BLaER1 (cell line): Measurements from ENCODE around the gene MSI2.

ENCODE experiments used
- H3K27ac ChIP-seq: shearing (Covaris generic); formaldehyde crosslinking; 2 replicates; pipeline ENCODE4 v1.8.1; 2022
- H3K27me3 ChIP-seq: shearing (Covaris generic); formaldehyde crosslinking; 2 replicates; pipeline ENCODE4 v1.8.1; 2022
- H3K36me3 ChIP-seq: shearing (Covaris generic); formaldehyde crosslinking; 2 replicates; pipeline ENCODE4 v1.8.1; 2022
- H3K4me1 ChIP-seq: shearing (Covaris generic); formaldehyde crosslinking; 2 replicates; pipeline ENCODE4 v1.8.1; 2022
- H3K4me2 ChIP-seq: shearing (Covaris generic); formaldehyde crosslinking; 2 replicates; pipeline ENCODE4 v1.8.1; 2022
- H3K4me3 ChIP-seq: shearing (Covaris generic); formaldehyde crosslinking; 2 replicates; pipeline ENCODE4 v1.8.1; 2022
- H3K9ac ChIP-seq: shearing (Covaris generic); formaldehyde crosslinking; 2 replicates; pipeline ENCODE4 v1.8.1; 2022
- H3K9me3 ChIP-seq: shearing (Covaris generic); formaldehyde crosslinking; 2 replicates; pipeline ENCODE4 v1.8.1; 2022
- H4K20me1 ChIP-seq: shearing (Covaris generic); formaldehyde crosslinking; 2 replicates; pipeline ENCODE4 v1.8.1; 2022
- Cebpa-rat ChIP-seq: shearing (Covaris generic); IDR thresholded peaks from 2 replicates; pipeline ENCODE4 v1.8.1; 2022

The MSI2 gene

GRCh38 chr17:57332501-57332900, 76.2 kb downstream of the MSI2 start:
- Histone ChIP-seq H4K20me1 (peaks cover 100% of the 10 kb centered on the region), H3K9me3 (no peaks in the 10 kb centered on the region), H3K4me3 (no peak overlapping the region), H3K9ac (no peak overlapping the region), H3K4me1 (peaks cover 25% of the 10 kb centered on the region), H3K27me3 (no peaks in the 10 kb centered on the region), H3K4me2 (no peak overlapping the region), H3K36me3 (peaks cover 98% of the 10 kb centered on the region), H3K27ac (no peak overlapping the region)
- no peak for TF ChIP-seq Cebpa-rat

- peaks cover 100% of the 10 kb centered on the region for H4K20me1 ChIP-seq
- no peaks in the 10 kb centered on the region for H3K27me3 ChIP-seq
- no peak overlapping the region for H3K27ac ChIP-seq
- peaks cover 94% of the 10 kb centered on the region for H3K36me3 ChIP-seq
- peaks cover 52% of the 10 kb centered on the region for H3K4me1 ChIP-seq
- no peak for TF ChIP-seq Cebpa-rat
- H3K9me3 ChIP-seq: no peaks in the 10 kb centered on the region
- H3K4me3 ChIP-seq: no peak overlapping the region
- H3K4me2 ChIP-seq: no peak overlapping the region; the same call in 1 of the 2 replicates
- no peak overlapping the region for H3K9ac ChIP-seq
Observed at GRCh38 chr17:57335195-57335792, 79.0 kb downstream of the MSI2 start.

GRCh38 chr17:57337390-57337789, 81.1 kb downstream of the MSI2 start:
- Histone ChIP-seq H3K9ac (no peak overlapping the region), H3K36me3 (peaks cover 94% of the 10 kb centered on the region), H3K4me2 (peak overlapping the region; percentile 48), H3K27ac (no peak overlapping the region), H3K27me3 (no peaks in the 10 kb centered on the region), H3K4me3 (no peak overlapping the region), H4K20me1 (peaks cover 100% of the 10 kb centered on the region), H3K9me3 (no peaks in the 10 kb centered on the region), H3K4me1 (peaks cover 65% of the 10 kb centered on the region)
- TF ChIP-seq Cebpa-rat: no peak

- Histone ChIP-seq H3K4me2 (peak overlapping the region; percentile 48), H3K36me3 (peaks cover 92% of the 10 kb centered on the region), H4K20me1 (peaks cover 100% of the 10 kb centered on the region), H3K9ac (no peak overlapping the region; the same call in 1 of the 2 replicates), H3K27ac (no peak overlapping the region), H3K4me1 (peaks cover 65% of the 10 kb centered on the region), H3K9me3 (no peaks in the 10 kb centered on the region), H3K27me3 (no peaks in the 10 kb centered on the region), H3K4me3 (no peak overlapping the region)
- no peak for TF ChIP-seq Cebpa-rat
Observed at GRCh38 chr17:57338257-57338914, 82.1 kb downstream of the MSI2 start.

- no peak overlapping the region for H3K4me3 ChIP-seq
- H4K20me1 ChIP-seq: peaks cover 100% of the 10 kb centered on the region
- no peak overlapping the region for H3K27ac ChIP-seq
- H3K9me3 ChIP-seq: no peaks in the 10 kb centered on the region
- peaks cover 93% of the 10 kb centered on the region for H3K36me3 ChIP-seq
- no peak for TF ChIP-seq Cebpa-rat
- H3K4me2 ChIP-seq: no peak overlapping the region
- H3K4me1 ChIP-seq: peaks cover 61% of the 10 kb centered on the region
- H3K9ac ChIP-seq: no peak overlapping the region
- no peaks in the 10 kb centered on the region for H3K27me3 ChIP-seq
Observed at GRCh38 chr17:57340160-57340981, 84.0 kb downstream of the MSI2 start.

- Histone ChIP-seq H3K9ac (no peak overlapping the region), H4K20me1 (peaks cover 100% of the 10 kb centered on the region), H3K36me3 (peaks cover 92% of the 10 kb centered on the region)
Observed at GRCh38 chr17:57341611-57342540, 85.6 kb downstream of the MSI2 start.

GRCh38 chr17:57342963-57343589, 86.8 kb downstream of the MSI2 start:
- Histone ChIP-seq H3K27ac (no peak overlapping the region), H3K27me3 (no peaks in the 10 kb centered on the region), H3K9ac (no peak overlapping the region), H3K4me2 (no peak overlapping the region), H3K4me1 (peaks cover 34% of the 10 kb centered on the region), H3K4me3 (no peak overlapping the region), H3K9me3 (no peaks in the 10 kb centered on the region), H3K36me3 (peaks cover 97% of the 10 kb centered on the region), H4K20me1 (peaks cover 100% of the 10 kb centered on the region)
- no peak for TF ChIP-seq Cebpa-rat

More at GRCh38 chr17:57341611-57342540, 85.6 kb downstream of the MSI2 start:
- Histone ChIP-seq H3K4me3 (no peak overlapping the region), H3K9me3 (no peaks in the 10 kb centered on the region), H3K27me3 (no peaks in the 10 kb centered on the region), H3K4me2 (no peak overlapping the region), H3K4me1 (peaks cover 46% of the 10 kb centered on the region), H3K27ac (no peak overlapping the region)
- TF ChIP-seq Cebpa-rat: no peak

- Histone ChIP-seq H3K4me1 (peaks cover 28% of the 10 kb centered on the region), H3K4me2 (no peak overlapping the region), H3K36me3 (peaks cover 97% of the 10 kb centered on the region), H3K9me3 (no peaks in the 10 kb centered on the region), H4K20me1 (peaks cover 100% of the 10 kb centered on the region), H3K27me3 (no peaks in the 10 kb centered on the region), H3K4me3 (no peak overlapping the region), H3K9ac (no peak overlapping the region), H3K27ac (no peak overlapping the region)
- no peak for TF ChIP-seq Cebpa-rat
Observed at GRCh38 chr17:57343717-57344116, 87.4 kb downstream of the MSI2 start.

GRCh38 chr17:57344261-57344660, 87.9 kb downstream of the MSI2 start:
- H3K27ac ChIP-seq: no peak overlapping the region

More at GRCh38 chr17:57344261-57344660, 87.9 kb downstream of the MSI2 start:
- Histone ChIP-seq H3K4me2 (no peak overlapping the region), H3K9ac (no peak overlapping the region), H3K4me3 (no peak overlapping the region), H3K36me3 (peaks cover 97% of the 10 kb centered on the region), H4K20me1 (peaks cover 100% of the 10 kb centered on the region), H3K27me3 (no peaks in the 10 kb centered on the region), H3K4me1 (peaks cover 22% of the 10 kb centered on the region), H3K9me3 (no peaks in the 10 kb centered on the region)
- TF ChIP-seq Cebpa-rat: no peak
